Erythroblast (primary cell): ENCODE measurements around the gene AFF3.

ENCODE experiments used
- GATA1 ChIP-seq: IDR thresholded peaks from 2 replicates; pipeline ENCODE4 v1.6.1; 2011; ENCODE audit warnings: low read depth, mild to moderate bottlenecking, control low read depth, low read length, moderate library complexity
- POLR2A ChIP-seq: IDR thresholded peaks from 2 replicates; pipeline ENCODE4 v1.6.1; 2011; ENCODE audit warnings: mild to moderate bottlenecking, low read length

DNA sequence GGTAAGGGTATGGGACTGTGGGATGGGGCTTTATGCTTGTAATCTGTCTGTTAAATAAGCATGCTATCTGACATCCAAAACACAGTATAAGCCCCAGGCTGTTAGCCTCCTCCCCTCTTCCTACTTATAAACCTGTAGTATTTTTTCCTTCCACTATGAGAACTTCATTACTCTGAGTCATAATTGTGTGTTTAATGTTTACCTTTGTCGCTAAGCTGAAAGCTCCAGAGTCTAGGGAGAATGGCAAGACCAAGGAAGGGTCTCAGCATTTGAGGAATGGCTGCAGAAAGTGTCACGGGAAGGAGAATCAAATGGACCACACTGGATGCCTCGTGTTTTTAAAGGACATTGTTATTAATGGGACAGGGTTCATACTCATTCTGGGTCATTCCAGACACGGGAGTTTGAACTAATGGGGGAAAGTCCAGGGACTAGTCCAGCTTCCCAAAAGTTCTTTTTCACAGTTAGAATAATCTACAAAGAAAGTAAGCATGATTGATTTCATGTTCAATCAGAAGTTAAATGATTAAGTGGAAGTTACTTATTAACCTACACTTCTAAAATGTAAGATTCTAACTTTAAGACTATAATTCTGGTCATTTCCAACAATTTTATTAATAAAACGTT, 292.2 kb downstream of the AFF3 start:
- no peak for TF ChIP-seq POLR2A
- no peak for TF ChIP-seq GATA1
